Retinal pigment epithelial cell (primary cell): ENCODE measurements around the gene DPY19L2.
"Not testable (repeated sequence)": the region's sequence is repeated elsewhere in the genome, so short reads cannot be mapped to it uniquely, and the experiment has no call there.

Source experiments
- DNase-seq: peaks from one replicate; pipeline ENCODE4 v3.0.0-alpha.2; 2010; ENCODE audit warnings: low read depth
- H3K4me3 ChIP-seq: 2 replicates; pipeline ENCODE4 v1.5.1; 2011; ENCODE audit warnings: mild to moderate bottlenecking, low read length, control low read depth, moderate library complexity
- CTCF ChIP-seq: conservative IDR thresholded peaks from 2 replicates; pipeline ENCODE4 v1.5.1; 2011; ENCODE audit warnings: low read depth, low read length, control low read depth, inconsistent platforms

DPY19L2 gene

GRCh38 chr12:63577631-63578030 lies 90.7 kb downstream of the DPY19L2 start:
- not testable (repeated sequence) for DNase-seq, H3K4me3 ChIP-seq

- not testable (repeated sequence) for DNase-seq, H3K4me3 ChIP-seq
These were observed 96.3 kb downstream of the DPY19L2 start for GRCh38 chr12:63572038-63572437.

GRCh38 chr12:63558445-63558844 lies 109.8 kb downstream of the DPY19L2 start:
- not testable (repeated sequence) for H3K4me3 ChIP-seq, DNase-seq

- DNase-seq, H3K4me3 ChIP-seq: not testable (repeated sequence)
These were observed 116.9 kb downstream of the DPY19L2 start for GRCh38 chr12:63551397-63551796.

GRCh38 chr12:63549034-63549433 lies 119.3 kb downstream of the DPY19L2 start:
- not testable (repeated sequence) for DNase-seq, H3K4me3 ChIP-seq

GRCh38 chr12:63545298-63545916 lies 122.9 kb downstream of the DPY19L2 start:
- DNase-seq, H3K4me3 ChIP-seq: not testable (repeated sequence)

- DNase-seq, H3K4me3 ChIP-seq: not testable (repeated sequence)
These were observed 129.6 kb downstream of the DPY19L2 start for GRCh38 chr12:63538656-63539055.

- DNase-seq, H3K4me3 ChIP-seq: not testable (repeated sequence)
These were observed 130.5 kb downstream of the DPY19L2 start for GRCh38 chr12:63537838-63538237.

- DNase-seq, H3K4me3 ChIP-seq: not testable (repeated sequence)
These were observed 138.7 kb downstream of the DPY19L2 start for GRCh38 chr12:63529641-63530040.

GRCh38 chr12:63525831-63526230 lies 142.5 kb downstream of the DPY19L2 start:
- H3K4me3 ChIP-seq, result no peak overlapping the region
- no peak for TF ChIP-seq CTCF
- peak; percentile 3 for DNase-seq

- DNase-seq, result no peak
- TF ChIP-seq CTCF, result no peak
- no peak overlapping the region for H3K4me3 ChIP-seq
These were observed 146.6 kb downstream of the DPY19L2 start for GRCh38 chr12:63521706-63522105.
